AG04449 (cell line): ENCODE data around the gene RNF152.
A peak's percentile ranks its signal among the peaks of the same experiment; 100 is the strongest.

Experiments
- CTCF ChIA-PET: fragments of 350-600 bp; formaldehyde crosslinking; extraction: SDS; loops from one replicate; lab custom pipeline; 2021; ENCODE audit warnings: antibody characterized with exemption; lab: Yijun Ruan, JAX
- POLR2A ChIA-PET: fragments of 400-600, 350-600 bp; formaldehyde crosslinking; extraction: SDS; loops from one replicate; lab custom pipeline; 2020; ENCODE audit warnings: antibody characterized with exemption, inconsistent platforms; lab: Yijun Ruan, JAX
- DNase-seq: peaks from one replicate; pipeline ENCODE4 v3.0.0-alpha.2; 2010; ENCODE audit warnings: low read depth, low spot score
- H3K4me3 ChIP-seq: 2 replicates; pipeline ENCODE4 v1.5.1; 2011; ENCODE audit warnings: low read depth, mild to moderate bottlenecking, control low read depth, low read length
- TF ChIP-seq, protein P1 (sequence below): IDR thresholded peaks from one replicate; pipeline ENCODE4 v1.5.1; 2011; ENCODE audit warnings: mild to moderate bottlenecking, moderate library complexity, low read length, control low read depth, inconsistent platforms; ENCODE audit not compliant: insufficient read depth; ENCODE audit errors: missing control alignments

RNF152 gene

DNA sequence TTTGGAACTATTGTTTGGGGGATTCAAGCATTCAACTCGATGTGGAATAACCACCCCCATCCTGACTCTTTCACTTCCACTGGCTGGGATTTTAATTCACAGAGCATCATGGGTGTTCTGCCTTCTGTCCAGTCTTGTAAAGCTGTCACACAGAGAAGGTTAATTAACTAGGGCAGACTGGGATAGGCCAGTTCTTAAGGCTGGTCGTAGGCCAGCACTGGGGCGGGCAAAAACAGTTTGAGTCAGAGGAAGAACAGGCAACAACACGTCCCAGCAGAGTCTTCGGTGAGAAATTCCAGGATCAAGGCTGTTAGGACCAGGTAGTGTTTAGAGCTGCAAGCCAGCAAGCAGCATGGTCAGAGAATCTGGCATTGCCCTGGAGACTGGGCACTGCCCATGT is 4.0 kb upstream of the RNF152 start:
- TF ChIP-seq, protein P1, sequence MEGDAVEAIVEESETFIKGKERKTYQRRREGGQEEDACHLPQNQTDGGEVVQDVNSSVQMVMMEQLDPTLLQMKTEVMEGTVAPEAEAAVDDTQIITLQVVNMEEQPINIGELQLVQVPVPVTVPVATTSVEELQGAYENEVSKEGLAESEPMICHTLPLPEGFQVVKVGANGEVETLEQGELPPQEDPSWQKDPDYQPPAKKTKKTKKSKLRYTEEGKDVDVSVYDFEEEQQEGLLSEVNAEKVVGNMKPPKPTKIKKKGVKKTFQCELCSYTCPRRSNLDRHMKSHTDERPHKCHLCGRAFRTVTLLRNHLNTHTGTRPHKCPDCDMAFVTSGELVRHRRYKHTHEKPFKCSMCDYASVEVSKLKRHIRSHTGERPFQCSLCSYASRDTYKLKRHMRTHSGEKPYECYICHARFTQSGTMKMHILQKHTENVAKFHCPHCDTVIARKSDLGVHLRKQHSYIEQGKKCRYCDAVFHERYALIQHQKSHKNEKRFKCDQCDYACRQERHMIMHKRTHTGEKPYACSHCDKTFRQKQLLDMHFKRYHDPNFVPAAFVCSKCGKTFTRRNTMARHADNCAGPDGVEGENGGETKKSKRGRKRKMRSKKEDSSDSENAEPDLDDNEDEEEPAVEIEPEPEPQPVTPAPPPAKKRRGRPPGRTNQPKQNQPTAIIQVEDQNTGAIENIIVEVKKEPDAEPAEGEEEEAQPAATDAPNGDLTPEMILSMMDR: no peak
- DNase-seq: no peak
- CTCF ChIA-PET: interaction anchor here (1.3 kb wide), 1 partner anchor 260 kb away, joined by 4 read pairs; no protein-coding TSS in a partner anchor
- POLR2A ChIA-PET: no interaction called here
- no peak overlapping the region for H3K4me3 ChIP-seq

DNA sequence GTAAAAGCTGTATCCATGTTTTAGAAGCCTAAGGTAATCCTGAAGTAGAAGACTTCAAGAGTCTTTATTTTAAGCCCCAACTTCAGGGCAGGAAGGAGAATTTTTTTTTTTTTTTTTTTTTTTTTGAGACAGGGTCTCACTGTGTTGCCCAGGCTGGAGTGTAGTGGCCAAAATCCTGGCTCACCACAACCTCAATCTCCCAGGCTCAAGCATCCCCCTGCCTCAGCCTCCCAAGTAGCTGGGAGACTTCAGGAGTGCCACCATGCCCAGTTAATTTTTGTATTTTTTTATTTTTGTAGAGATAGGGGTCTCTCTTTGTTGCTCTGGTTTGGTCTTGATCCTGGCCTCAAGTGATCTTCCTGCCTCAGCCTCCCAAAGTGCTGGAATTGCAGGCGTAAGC is 3.3 kb upstream of the RNF152 start:
- ChIA-PET CTCF (interaction anchor here (0.8 to 1.3 kb wide), 2 partner anchors 259 to 339 kb away, joined by 4 read pairs; no protein-coding TSS in a partner anchor), POLR2A (no interaction called here)
- no peak overlapping the region for H3K4me3 ChIP-seq
- TF ChIP-seq, protein P1: no peak
- no peak for DNase-seq

DNA sequence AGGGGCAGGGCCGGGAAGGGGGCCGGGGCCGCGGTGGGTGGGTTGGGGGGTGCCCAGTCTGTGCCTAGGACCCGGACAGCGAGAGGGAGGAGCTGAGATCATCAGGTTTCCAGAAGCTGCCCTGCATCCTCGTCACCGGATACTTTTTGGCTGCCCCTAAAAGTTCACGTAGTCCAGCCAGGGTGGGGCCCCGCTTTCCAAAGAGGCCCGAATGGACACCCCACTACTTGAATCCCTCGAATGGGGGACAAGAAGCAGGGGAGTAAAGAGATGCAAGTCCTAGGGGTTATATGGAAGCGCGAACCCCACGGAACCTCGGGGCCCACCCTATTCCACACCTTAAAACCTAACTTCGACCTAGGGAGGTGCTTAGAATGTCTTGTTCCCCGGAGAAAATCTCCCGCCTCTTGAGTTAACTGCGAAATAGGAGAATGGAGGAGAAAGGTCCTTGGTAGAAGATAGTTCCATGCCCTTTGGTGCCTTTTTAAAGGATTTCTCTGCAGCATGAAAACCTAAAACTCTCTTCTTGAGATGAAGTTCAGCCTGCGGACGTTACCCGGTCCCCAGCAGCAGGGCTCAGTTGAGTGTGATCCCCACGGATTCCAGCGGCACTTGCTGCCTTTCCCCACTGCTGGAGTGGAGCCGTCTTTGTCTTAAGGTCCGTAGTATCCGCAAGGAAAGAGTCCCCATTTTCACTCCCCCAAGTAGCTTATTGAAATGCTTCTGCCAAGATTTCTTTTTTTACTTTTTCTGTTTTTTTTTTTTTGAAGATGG is 2.1 kb upstream of the RNF152 start:
- no peak for DNase-seq
- POLR2A ChIA-PET: interaction anchor here (0.8 kb wide), 1 partner anchor 54 kb away, joined by 3 read pairs; no protein-coding TSS in a partner anchor
- CTCF ChIA-PET: interaction anchor here (0.6 to 3.1 kb wide), 14 partner anchors 8 to 573 kb away, joined by 3 to 18 read pairs (median 4); no protein-coding TSS in a partner anchor
- TF ChIP-seq, protein P1: no peak
- peak overlapping the region; percentile 80 for H3K4me3 ChIP-seq

DNA sequence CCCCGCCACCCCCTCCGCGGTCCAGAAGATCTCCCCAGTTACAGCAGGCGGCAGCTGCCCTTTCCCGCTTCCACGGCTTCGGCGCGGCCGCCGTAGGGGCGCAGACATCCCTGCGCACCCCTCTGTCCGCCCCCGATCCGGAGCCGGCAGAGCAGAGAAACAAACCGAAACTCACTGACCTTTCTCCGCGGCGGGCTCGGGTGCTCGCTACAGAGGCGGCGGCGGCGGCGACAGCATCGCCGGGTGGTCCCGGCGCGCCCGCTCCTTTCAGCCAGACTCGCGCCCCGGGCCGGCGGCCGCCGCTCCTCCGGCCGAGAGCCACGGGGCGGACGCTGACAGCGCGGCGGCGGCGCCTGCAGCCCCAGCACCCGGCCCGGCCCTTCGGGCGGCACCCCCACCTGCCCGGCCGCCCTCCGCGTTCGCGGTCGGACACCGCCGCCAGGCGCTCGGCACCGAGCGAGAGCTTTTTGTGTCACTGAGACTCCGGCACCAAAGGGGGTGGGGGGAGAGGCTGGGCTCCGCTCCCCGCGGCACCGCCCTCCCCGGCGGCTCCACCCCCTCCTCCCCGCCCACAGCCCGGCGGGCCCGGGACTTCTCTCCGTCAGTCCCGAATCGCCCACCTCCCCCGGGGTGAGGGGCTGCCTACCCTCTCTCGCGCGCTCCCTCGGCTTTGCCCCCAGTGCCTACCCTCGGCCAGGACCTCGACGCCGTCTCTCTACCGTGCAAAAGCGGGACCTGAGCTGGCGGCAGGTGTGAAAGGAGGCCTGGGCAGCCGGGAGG is 1.4 kb upstream of the RNF152 start:
- POLR2A ChIA-PET: interaction anchor here (0.8 kb wide), 1 partner anchor 55 kb away, joined by 3 read pairs; no protein-coding TSS in a partner anchor
- TF ChIP-seq, protein P1: peak; percentile 38
- CTCF ChIA-PET: interaction anchor here (0.6 to 3.1 kb wide), 24 partner anchors 8 to 572 kb away, joined by 3 to 18 read pairs (median 4); no protein-coding TSS in a partner anchor
- no peak for DNase-seq
- peak overlapping the region; percentile 80 for H3K4me3 ChIP-seq

DNA sequence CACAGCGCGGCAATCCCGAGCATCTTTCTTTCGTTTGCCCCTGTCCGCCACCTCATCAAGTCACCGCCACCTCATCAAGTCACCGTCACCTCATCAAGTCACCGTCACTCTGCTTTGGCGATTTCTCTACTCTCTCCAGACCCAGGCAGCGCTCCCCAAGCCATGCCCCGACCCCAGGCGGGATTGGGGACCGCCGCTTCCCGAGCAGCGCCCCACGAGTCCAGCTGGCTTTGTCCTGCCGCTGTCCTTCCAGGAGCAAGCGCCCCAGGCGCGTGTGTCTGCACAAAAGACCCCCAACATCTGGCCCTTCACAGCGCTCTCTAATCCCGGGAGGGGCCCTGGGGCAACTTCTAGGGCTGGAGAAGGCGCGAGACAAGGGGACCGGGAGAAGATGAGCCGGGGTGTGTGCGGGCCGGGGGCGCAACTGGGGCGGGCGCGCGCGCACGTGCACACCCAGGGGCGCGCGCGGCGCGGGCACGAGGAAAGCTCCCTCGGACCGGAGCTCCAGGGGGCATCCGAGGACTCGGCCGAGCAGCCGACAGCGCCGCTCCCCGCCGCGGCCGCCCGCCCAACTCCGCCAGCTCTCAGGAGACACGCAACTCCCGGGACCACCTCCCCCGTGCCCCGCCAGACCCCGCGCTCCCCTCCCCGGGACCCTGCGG is 633 bp upstream of the RNF152 start:
- no peak for DNase-seq
- ChIA-PET POLR2A (interaction anchor here (0.9 kb wide), 1 partner anchor 238 kb away, joined by 3 read pairs; no protein-coding TSS in a partner anchor), CTCF (interaction anchor here (0.7 to 3.1 kb wide), 21 partner anchors 9 to 344 kb away, joined by 3 to 18 read pairs (median 4); no protein-coding TSS in a partner anchor)
- TF ChIP-seq, protein P1: peak; percentile 44
- peak overlapping the region; percentile 80 for H3K4me3 ChIP-seq
